NT2/D1 (cell line): ENCODE data around the gene NOS1.

ENCODE experiments used
- YY1 ChIP-seq: IDR thresholded peaks from 2 replicates; pipeline ENCODE4 v1.6.1; 2011; ENCODE audit not compliant: insufficient read length, insufficient read depth
- ZNF274 ChIP-seq: IDR thresholded peaks from 2 replicates; pipeline ENCODE4 v1.6.1; 2011; ENCODE audit warnings: mild to moderate bottlenecking, low read depth, low read length

DNA sequence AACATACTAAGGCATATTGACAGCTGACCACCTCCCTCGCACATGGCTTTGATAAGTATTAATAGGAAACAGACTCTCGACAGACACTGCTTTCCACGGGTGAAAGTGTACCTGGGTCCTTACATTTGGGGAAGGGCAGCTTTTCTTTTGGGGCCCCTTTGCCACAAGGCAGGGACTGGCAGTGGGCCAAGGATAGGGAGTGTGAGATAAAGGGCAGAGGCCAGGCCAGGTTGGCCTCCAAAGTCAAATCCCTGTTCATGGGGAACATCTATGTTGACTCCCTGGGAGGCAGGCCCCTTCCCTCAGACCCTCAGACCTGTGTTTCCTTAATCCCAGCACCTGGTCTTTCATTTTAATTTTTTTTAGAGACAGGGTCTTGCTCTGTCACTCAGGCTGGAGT, 151.8 kb downstream of the NOS1 start:
- no peak for TF ChIP-seq ZNF274
- TF ChIP-seq YY1 = no peak
